SU-DHL-6 (cell line): ENCODE data around the gene PDCD11.

ENCODE experiments used
- H2AFZ ChIP-seq: fragments of 200-600 bp; sonication (generic); 2 replicates; pipeline ENCODE4 v1.6.1; 2014; ENCODE audit warnings: low read depth, mild to moderate bottlenecking, moderate library complexity, mixed read lengths, antibody characterized with exemption, low read length; ENCODE audit not compliant: severe bottlenecking
- H3F3A ChIP-seq: fragments of 200-600 bp; shearing (Covaris generic); 2 replicates; pipeline ENCODE4 v1.6.0; 2016; ENCODE audit warnings: antibody characterized with exemption, mild to moderate bottlenecking; ENCODE audit not compliant: insufficient read depth
- H3K27ac ChIP-seq: fragments of 200-600 bp; sonication (generic); 2 replicates; pipeline ENCODE4 v1.5.1; 2016; ENCODE audit warnings: low read depth, mild to moderate bottlenecking, low read length, moderate library complexity, mixed read lengths
- H3K27me3 ChIP-seq: fragments of 200-600 bp; sonication (generic), shearing (Covaris generic); 2 replicates; pipeline ENCODE4 v1.6.0; 2014; ENCODE audit warnings: mild to moderate bottlenecking, low read length
- H3K36me3 ChIP-seq: fragments of 200-600 bp; sonication (generic); 2 replicates; pipeline ENCODE4 v1.6.1; 2014; ENCODE audit warnings: mild to moderate bottlenecking, low read length, mixed read lengths
- H3K4me2 ChIP-seq: fragments of 300-600, 200-600 bp; shearing (Covaris generic), sonication (generic); 2 replicates; pipeline ENCODE4 v1.6.0; 2014; ENCODE audit warnings: low read length, low read depth, mild to moderate bottlenecking; ENCODE audit not compliant: poor library complexity, severe bottlenecking
- H3K4me3 ChIP-seq: fragments of 200-600 bp; sonication (generic); 2 replicates; pipeline ENCODE4 v1.5.1; 2014; ENCODE audit warnings: antibody characterized with exemption, low read length, mild to moderate bottlenecking, mixed read lengths; ENCODE audit not compliant: insufficient read depth, poor library complexity, severe bottlenecking
- H3K79me2 ChIP-seq: fragments of 200-600 bp; sonication (generic); 2 replicates; pipeline ENCODE4 v1.6.1; 2014; ENCODE audit warnings: mild to moderate bottlenecking, low read length, moderate library complexity; ENCODE audit not compliant: insufficient read depth
- H3K9ac ChIP-seq: fragments of 200-600 bp; sonication (generic); 2 replicates; pipeline ENCODE4 v1.7.0; 2014; ENCODE audit warnings: mild to moderate bottlenecking, low read length
- H3K9me2 ChIP-seq: fragments of 200-600 bp; sonication (generic); replicated peaks from 2 replicates; pipeline ENCODE4 v1.6.1; 2014; ENCODE audit warnings: low read length; ENCODE audit not compliant: insufficient read depth
- H3K9me3 ChIP-seq: fragments of 200-600 bp; sonication (generic); 2 replicates; pipeline ENCODE4 v1.6.1; 2014; ENCODE audit warnings: low read length, mixed read lengths; ENCODE audit not compliant: insufficient read depth
- H4K20me1 ChIP-seq: fragments of 200-600 bp; sonication (generic); 2 replicates; pipeline ENCODE4 v1.6.1; 2014; ENCODE audit warnings: low read depth, mild to moderate bottlenecking, antibody characterized with exemption, low read length, moderate library complexity, mixed read lengths
- EZH2phosphoT487 ChIP-seq: fragments of 200-600 bp; sonication (generic), shearing (Covaris generic); conservative IDR thresholded peaks from 2 replicates; pipeline ENCODE4 v1.6.1; 2018; ENCODE audit warnings: mild to moderate bottlenecking, antibody characterized with exemption, low read length, moderate library complexity, mixed read lengths
- TF ChIP-seq, protein P1 (sequence below): fragments of 200-600 bp; sonication (generic); IDR thresholded peaks from one replicate; pipeline ENCODE4 v1.5.1; 2017; ENCODE audit warnings: antibody characterized with exemption, mild to moderate bottlenecking, low read length, moderate library complexity; ENCODE audit not compliant: insufficient read depth, poor library complexity, severe bottlenecking

PDCD11 gene

DNA sequence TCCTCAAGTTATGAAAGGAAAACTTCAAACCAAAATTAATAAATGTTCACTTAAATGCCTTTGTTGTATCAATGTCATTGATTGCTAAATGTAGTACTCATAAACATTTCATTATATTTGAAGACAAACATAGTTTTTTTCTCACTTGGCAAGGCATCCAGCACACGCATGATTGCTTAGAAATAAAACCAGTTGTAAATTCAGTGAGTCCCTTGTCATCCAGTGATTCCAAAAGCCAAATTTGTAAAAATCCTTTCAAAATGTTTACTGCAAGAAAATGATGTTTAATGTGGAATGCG, 90.9 kb downstream of the PDCD11 start:
- Histone ChIP-seq H3K79me2 (no peaks in the 10 kb centered on the region), H3K27ac (no peak overlapping the region), H2AFZ (no peak overlapping the region), H3K9me2 (no peaks in the 10 kb centered on the region), H3K9ac (no peak overlapping the region), H3F3A (no peaks in the 10 kb centered on the region), H3K4me2 (no peak overlapping the region), H3K36me3 (no peaks in the 10 kb centered on the region), H3K4me3 (no peak overlapping the region), H3K27me3 (no peaks in the 10 kb centered on the region), H4K20me1 (no peaks in the 10 kb centered on the region), H3K9me3 (no peaks in the 10 kb centered on the region)
- TF ChIP-seq, protein P1, sequence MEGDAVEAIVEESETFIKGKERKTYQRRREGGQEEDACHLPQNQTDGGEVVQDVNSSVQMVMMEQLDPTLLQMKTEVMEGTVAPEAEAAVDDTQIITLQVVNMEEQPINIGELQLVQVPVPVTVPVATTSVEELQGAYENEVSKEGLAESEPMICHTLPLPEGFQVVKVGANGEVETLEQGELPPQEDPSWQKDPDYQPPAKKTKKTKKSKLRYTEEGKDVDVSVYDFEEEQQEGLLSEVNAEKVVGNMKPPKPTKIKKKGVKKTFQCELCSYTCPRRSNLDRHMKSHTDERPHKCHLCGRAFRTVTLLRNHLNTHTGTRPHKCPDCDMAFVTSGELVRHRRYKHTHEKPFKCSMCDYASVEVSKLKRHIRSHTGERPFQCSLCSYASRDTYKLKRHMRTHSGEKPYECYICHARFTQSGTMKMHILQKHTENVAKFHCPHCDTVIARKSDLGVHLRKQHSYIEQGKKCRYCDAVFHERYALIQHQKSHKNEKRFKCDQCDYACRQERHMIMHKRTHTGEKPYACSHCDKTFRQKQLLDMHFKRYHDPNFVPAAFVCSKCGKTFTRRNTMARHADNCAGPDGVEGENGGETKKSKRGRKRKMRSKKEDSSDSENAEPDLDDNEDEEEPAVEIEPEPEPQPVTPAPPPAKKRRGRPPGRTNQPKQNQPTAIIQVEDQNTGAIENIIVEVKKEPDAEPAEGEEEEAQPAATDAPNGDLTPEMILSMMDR, result no peak
- no peak for TF ChIP-seq EZH2phosphoT487

DNA sequence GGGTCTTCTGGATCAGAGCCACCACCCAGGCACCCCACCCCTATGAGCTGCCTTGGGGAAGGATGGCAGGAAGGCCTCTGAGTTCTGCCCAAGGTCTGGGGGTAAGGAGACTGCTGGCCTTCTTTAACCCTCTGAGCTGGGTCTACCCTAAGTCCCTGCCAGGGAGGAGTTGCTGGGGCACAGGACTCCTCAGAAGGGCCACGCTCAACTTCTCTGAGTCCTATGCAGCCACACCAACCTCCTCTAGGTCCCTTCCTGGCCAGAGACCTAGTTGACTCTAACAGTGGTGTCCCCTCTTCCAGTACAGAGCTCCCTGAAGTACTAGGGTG, 94.5 kb downstream of the PDCD11 start:
- no peaks in the 10 kb centered on the region for H4K20me1 ChIP-seq
- H3K4me2 ChIP-seq, result no peak overlapping the region
- H3K9ac ChIP-seq, result no peak overlapping the region
- H3F3A ChIP-seq, result no peaks in the 10 kb centered on the region
- H3K79me2 ChIP-seq, result no peaks in the 10 kb centered on the region
- H3K9me2 ChIP-seq, result no peaks in the 10 kb centered on the region
- H3K27me3 ChIP-seq, result no peaks in the 10 kb centered on the region
- TF ChIP-seq, protein P1, result no peak
- H3K9me3 ChIP-seq, result no peaks in the 10 kb centered on the region
- H2AFZ ChIP-seq, result no peak overlapping the region
- no peak overlapping the region for H3K27ac ChIP-seq
- H3K36me3 ChIP-seq, result no peaks in the 10 kb centered on the region
- H3K4me3 ChIP-seq, result no peak overlapping the region

DNA sequence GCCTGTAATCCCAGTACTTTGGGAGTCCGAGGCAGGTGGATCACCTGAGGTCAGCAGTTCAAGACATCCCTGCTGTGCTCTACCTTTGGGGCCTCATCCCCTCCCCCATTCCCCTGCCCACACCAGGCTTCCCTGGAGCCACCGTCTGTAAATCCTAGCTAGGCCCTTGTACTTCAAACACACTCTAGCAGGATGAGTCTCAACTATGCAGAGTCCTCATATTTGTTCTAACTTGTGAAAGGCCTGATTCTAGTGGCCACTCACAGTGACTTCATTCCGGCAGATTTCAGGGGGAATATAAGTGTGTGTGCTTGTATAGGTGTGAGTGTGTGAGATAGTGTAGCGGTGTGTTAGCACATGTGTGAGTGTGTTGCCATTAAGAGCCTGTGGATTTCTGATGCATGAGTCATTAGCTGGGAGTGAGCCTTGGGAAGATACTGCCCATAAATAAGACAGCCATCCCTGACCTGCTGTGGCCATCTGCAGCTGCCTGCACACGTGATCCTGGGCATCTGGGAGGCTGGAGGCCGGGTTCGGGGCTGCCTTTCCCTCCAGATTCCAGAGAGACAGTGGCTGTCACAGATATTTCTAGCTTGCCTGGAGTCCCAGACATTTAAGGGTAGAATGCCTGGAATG, 95.4 kb downstream of the PDCD11 start:
- H3K9me2 ChIP-seq, result no peaks in the 10 kb centered on the region
- no peak overlapping the region for H3K27ac ChIP-seq
- H2AFZ ChIP-seq, result no peak overlapping the region

More for the DNA sequence above, 95.4 kb downstream of the PDCD11 start:
- no peak overlapping the region for H3K4me3 ChIP-seq
- no peaks in the 10 kb centered on the region for H3K79me2 ChIP-seq
- no peaks in the 10 kb centered on the region for H3K36me3 ChIP-seq
- H3K9me3 ChIP-seq, result no peaks in the 10 kb centered on the region
- no peaks in the 10 kb centered on the region for H4K20me1 ChIP-seq
- TF ChIP-seq, protein P1, result no peak
- no peak for TF ChIP-seq EZH2phosphoT487
- no peak overlapping the region for H3K9ac ChIP-seq
- no peaks in the 10 kb centered on the region for H3F3A ChIP-seq
- no peaks in the 10 kb centered on the region for H3K27me3 ChIP-seq
- no peak overlapping the region for H3K4me2 ChIP-seq
